ENCODE results near the gene FOXA1. TPM values are rescaled to one million over a fixed set of nuclear protein-coding genes. Genes with fewer than 3 reads are reported as not detected.

FOXA1 gene
- total and polyA plus RNA-seq, 4 donors: 14.3 to 67.2 (median 23.6) TPM

DNA sequence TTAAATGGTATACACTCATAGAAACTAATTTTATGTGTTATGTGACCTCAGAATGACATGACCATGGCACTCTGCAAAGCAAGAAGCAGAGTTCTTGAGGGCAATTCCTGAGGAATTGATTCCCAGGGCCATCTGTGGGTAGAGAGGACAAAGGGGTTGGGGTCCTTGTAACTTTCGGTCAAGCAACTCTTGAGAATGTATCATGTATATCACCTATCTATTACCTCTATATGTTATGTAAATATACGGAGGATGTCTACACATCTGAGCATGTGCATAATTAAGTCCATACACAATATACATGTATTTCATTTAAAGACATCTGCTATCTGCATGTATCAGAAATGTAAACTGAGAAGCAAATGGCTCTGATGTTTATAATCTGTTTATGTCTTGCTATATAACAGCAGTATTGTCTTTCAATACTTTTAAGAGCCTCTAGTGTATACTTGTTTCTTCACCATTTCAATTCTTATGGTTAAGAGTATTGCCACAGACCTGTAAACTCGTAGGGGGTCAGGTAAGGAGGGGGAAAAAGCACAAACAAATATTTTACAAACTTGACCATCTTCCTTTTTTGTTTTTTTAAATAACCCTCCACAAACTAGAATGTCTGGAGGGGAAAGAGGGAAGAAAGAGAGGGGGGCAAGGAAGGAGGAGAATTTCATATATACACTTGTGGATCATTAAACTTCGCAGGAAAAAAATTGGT lies 4.5 kb downstream of the FOXA1 start:
- peaks cover 6 to 81% (median 78%) of the 10 kb centered on the region in 3 donors for H3K27me3 ChIP-seq (ENCODE audit: control insufficient read depth in 3 of 3, insufficient read depth in 3 of 3, low read length in 2 of 3)
- peak overlapping the region; percentile 11 to 58 for H3K9ac ChIP-seq (ENCODE audit: insufficient read depth in 1 of 2, low read length in 2 of 2)
- TF ChIP-seq, protein P1, sequence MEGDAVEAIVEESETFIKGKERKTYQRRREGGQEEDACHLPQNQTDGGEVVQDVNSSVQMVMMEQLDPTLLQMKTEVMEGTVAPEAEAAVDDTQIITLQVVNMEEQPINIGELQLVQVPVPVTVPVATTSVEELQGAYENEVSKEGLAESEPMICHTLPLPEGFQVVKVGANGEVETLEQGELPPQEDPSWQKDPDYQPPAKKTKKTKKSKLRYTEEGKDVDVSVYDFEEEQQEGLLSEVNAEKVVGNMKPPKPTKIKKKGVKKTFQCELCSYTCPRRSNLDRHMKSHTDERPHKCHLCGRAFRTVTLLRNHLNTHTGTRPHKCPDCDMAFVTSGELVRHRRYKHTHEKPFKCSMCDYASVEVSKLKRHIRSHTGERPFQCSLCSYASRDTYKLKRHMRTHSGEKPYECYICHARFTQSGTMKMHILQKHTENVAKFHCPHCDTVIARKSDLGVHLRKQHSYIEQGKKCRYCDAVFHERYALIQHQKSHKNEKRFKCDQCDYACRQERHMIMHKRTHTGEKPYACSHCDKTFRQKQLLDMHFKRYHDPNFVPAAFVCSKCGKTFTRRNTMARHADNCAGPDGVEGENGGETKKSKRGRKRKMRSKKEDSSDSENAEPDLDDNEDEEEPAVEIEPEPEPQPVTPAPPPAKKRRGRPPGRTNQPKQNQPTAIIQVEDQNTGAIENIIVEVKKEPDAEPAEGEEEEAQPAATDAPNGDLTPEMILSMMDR (IDR thresholded peaks at IDR 0.05; ENCODE audit: control extremely low read depth, extremely low read depth): no peak
- peaks cover 0 to 12% (median 3%) of the 10 kb centered on the region in 5 donors for H3K4me1 ChIP-seq (ENCODE audit: control insufficient read depth in 5 of 5, insufficient read depth in 5 of 5, low read length in 5 of 5)
- H3K36me3 ChIP-seq (ENCODE audit: control insufficient read depth in 4 of 4, insufficient read depth in 4 of 4, low read length in 4 of 4): no peaks in the 10 kb centered on the region
- no peak overlapping the region for H3K27ac ChIP-seq (ENCODE audit: low read depth in 1 of 2, low read length in 1 of 2)
- peaks cover 0 to 14% (median 0%) of the 10 kb centered on the region in 4 donors for H3K9me3 ChIP-seq (ENCODE audit: control insufficient read depth in 4 of 4, insufficient read depth in 3 of 4, low read length in 3 of 4)
- no peak overlapping the region for H3K4me3 ChIP-seq
- WGBS, 2 donors: 10 to 14% methylated on average over 4 of the region's 4 CpGs
- DNase-seq: peak in 2 of 3 donors; percentile 37 to 41
- ATAC-seq (ENCODE audit: insufficient read depth, low FRiP score): no peak

DNA sequence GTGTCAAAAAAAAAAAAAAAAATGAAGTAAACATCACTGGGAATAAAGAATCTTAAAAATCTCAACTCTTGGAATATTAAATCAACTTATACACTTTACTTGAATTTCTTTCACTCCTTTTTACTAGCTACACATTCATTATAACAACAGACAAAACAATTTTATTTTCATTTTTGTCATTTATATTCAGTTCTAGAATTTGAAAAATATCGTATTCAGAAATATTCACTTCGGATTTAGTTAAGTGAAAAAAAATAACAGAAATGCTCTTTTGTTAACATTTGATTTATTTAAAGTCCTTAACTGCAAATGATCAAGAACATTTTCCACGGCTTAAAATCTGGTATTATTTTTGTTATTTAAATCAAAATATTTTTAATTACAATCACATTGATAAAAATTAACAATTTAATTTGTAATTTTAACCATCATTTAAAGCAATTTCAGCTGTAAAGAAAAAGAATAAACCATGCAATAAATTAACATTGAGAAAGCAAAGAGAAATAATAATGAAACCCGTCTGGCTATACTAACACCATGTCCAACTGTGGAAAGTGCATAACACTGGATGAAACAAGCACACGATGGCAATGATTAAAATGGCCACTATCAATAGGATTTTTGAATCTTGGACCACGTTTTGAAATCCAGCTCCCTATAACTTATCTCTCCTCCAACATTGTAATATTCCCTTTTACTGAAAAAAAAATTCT lies 5.2 kb downstream of the FOXA1 start:
- Histone ChIP-seq H3K9ac (ENCODE audit: insufficient read depth in 1 of 2, low read length in 2 of 2) (peak overlapping the region; percentile 11 to 40), H3K9me3 (ENCODE audit: control insufficient read depth in 4 of 4, insufficient read depth in 3 of 4, low read length in 3 of 4) (peaks cover 0 to 18% (median 0%) of the 10 kb centered on the region in 4 donors), H3K36me3 (ENCODE audit: control insufficient read depth in 4 of 4, insufficient read depth in 4 of 4, low read length in 4 of 4) (no peaks in the 10 kb centered on the region), H3K4me3 (no peak overlapping the region), H3K4me1 (ENCODE audit: control insufficient read depth in 5 of 5, insufficient read depth in 5 of 5, low read length in 5 of 5) (peaks cover 0 to 12% (median 0%) of the 10 kb centered on the region in 5 donors), H3K27me3 (ENCODE audit: control insufficient read depth in 3 of 3, insufficient read depth in 3 of 3, low read length in 2 of 3) (peaks cover 4 to 86% (median 82%) of the 10 kb centered on the region in 3 donors), H3K27ac (ENCODE audit: low read depth in 1 of 2, low read length in 1 of 2) (no peak overlapping the region)
- WGBS, 2 donors: 15 to 17% methylated on average over 6 of the region's 6 CpGs
- ATAC-seq (ENCODE audit: insufficient read depth, low FRiP score) (no peak), DNase-seq (peak in 2 of 3 donors; percentile 20 to 46)
- TF ChIP-seq, protein P1 (IDR thresholded peaks at IDR 0.05; ENCODE audit: control extremely low read depth, extremely low read depth): no peak

DNA sequence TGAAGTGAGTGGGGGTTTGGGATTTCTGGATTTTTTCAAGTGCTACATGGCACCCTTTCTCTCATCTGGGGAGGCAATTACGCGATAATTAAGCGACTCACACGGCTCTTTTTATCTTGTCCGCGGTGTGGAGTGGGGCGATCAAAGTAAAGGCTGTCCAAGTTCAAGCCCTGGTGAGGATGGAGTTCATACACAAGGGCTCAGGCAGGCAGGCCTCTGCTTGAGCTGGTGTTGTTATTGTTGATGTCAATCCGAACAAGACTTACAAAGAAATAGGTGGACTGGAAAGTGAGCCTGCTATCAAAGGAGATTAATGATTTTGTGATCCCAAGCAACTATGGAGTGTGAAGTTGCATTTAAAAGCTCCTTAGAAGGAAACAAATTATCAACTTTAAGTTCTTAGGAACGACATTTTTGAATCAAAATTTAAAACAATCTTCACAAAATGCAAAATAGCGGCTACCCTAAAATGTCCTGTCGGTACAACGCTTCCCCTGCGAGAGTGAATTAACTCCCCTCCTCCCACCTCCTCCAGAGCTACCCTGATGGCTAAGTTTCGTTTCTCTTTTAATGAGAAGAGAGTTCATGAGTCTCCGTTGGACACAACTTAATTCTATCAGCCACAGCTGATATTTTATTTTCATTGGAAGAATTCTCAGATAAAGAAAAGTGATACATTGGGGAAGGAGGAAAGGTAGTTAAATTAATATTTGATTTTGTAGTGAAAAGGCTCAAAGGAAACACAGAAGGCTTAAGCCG lies 5.9 kb downstream of the FOXA1 start:
- Histone ChIP-seq H3K36me3 (ENCODE audit: control insufficient read depth in 4 of 4, insufficient read depth in 4 of 4, low read length in 4 of 4) (no peaks in the 10 kb centered on the region), H3K4me1 (ENCODE audit: control insufficient read depth in 5 of 5, insufficient read depth in 5 of 5, low read length in 5 of 5) (peaks cover 0 to 14% (median 0%) of the 10 kb centered on the region in 5 donors), H3K27me3 (ENCODE audit: control insufficient read depth in 3 of 3, insufficient read depth in 3 of 3, low read length in 2 of 3) (peaks cover 4 to 91% (median 87%) of the 10 kb centered on the region in 3 donors), H3K9ac (ENCODE audit: insufficient read depth in 1 of 2, low read length in 2 of 2) (peak overlapping the region; percentile 21 to 71), H3K27ac (ENCODE audit: low read depth in 1 of 2, low read length in 1 of 2) (peak overlapping the region in 1 of 2 donors; percentile 57), H3K4me3 (no peak overlapping the region), H3K9me3 (ENCODE audit: control insufficient read depth in 4 of 4, insufficient read depth in 3 of 4, low read length in 3 of 4) (peaks cover 0 to 18% (median 0%) of the 10 kb centered on the region in 4 donors)
- ATAC-seq (ENCODE audit: insufficient read depth, low FRiP score): no peak
- TF ChIP-seq, protein P1 (IDR thresholded peaks at IDR 0.05; ENCODE audit: control extremely low read depth, extremely low read depth): no peak
- peak in 2 of 3 donors; percentile 47 to 65 for DNase-seq
- 9 to 10% methylated on average over 16 of the region's 16 CpGs for WGBS, 2 donors

All from lung (tissue), 12 donors.